HuH-7 (cell line): ENCODE measurements around the gene TSNAX.

Experiments
- DNase-seq: peaks from one replicate; pipeline ENCODE4 v3.0.0; 2011; ENCODE audit warnings: low spot score

The TSNAX gene

DNA sequence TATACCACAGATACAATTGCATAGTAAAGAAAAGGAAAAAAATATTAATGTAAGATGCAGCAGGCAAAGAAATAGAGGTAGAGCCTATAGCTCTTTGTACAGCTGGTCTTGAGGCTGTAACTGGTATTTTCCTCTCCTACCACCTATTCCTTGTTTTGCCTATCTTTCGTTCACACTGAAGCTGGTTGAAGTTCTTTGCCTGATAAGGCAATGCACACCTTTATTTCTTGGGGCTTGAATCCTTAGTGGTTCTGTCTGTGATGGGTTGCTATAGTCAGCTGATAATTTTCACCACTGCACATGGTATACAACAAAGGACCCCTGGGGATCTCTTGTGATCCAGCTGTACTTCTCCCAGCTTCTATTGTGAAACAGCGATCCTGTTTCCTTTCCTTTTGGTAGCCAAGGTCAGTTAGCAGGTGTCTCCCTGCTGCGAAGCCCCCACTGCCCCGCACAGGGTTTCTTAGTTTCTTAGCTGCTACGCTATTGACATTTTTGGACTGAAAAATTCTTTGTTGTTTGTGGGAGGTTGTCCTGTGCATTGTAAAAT is 9.9 kb upstream of the TSNAX start:
- no peak for DNase-seq

DNA sequence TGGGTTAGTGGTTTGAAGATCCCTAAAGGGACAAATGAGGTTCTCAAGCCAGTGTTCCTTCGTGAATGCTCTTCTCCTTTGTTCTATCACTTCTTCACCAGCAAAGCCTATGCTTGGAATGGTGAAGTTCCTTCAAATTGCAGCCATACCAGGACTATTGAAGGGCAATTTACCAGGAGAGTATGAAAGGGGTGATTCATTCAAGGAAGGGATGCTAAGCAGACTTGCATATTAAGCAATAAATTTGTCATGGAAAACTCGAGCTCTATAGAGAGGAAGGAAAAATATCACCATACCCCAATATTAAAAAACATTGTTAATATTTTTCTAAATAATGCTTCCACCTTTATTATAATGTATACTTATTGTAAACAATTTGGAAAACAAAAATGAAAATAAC is 9.3 kb upstream of the TSNAX start:
- no peak for DNase-seq

GRCh38 chr1:231522038-231522437 is 6.4 kb upstream of the TSNAX start:
- DNase-seq: peak; percentile 29

GRCh38 chr1:231522931-231523642 is 5.4 kb upstream of the TSNAX start:
- DNase-seq: no peak

- no peak for DNase-seq
These were observed 4.7 kb upstream of the TSNAX start for GRCh38 chr1:231523816-231524215.

DNA sequence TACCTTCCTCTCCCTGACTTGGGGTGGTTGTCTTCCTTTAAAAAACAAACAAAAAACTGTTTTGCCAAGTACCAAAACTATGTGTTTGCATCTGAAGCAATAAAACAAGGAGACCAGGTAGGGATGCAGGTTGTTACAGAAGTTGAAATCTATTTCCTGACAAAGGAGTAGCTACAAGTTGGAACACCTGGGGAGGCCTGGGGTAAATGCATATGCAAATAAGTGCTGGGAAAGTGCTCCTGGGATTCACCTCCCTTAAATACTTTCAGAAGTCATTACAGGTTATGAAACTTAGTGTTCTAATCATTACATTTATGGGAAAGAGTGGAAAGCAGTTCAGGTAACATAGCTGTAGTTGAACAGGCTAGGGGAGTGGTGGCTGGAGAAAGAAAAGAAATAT is 1.9 kb upstream of the TSNAX start:
- no peak for DNase-seq

DNA sequence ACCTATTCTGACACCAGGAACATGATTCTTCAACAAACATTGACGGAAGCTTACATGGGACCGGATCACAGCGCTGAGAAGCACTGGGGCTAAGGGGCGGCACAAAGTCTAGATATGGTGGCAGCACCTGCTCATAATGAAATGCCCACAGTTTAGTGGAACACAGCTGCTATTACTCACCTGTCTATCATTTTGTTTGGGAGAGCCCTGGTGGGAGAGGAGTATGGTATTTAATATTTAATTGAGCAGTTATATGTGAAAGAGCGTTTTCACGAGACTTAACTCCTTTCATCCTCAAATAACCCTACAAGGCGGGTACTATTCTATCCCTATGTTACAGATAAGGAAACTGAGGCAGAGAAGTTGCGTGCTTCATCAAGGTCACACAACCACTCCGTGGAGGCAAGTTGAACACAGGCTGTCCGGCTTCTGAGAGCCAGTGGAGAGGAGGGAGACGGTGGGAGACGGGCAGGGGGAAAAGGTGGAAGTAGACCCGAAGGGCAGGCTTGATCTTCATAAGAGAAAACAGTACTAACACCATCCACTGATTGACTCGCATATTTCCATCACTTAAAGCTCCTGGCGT is 790 bp upstream of the TSNAX start:
- DNase-seq: no peak

GRCh38 chr1:231533240-231533639 is 4.8 kb downstream of the TSNAX start:
- DNase-seq: no peak

DNA sequence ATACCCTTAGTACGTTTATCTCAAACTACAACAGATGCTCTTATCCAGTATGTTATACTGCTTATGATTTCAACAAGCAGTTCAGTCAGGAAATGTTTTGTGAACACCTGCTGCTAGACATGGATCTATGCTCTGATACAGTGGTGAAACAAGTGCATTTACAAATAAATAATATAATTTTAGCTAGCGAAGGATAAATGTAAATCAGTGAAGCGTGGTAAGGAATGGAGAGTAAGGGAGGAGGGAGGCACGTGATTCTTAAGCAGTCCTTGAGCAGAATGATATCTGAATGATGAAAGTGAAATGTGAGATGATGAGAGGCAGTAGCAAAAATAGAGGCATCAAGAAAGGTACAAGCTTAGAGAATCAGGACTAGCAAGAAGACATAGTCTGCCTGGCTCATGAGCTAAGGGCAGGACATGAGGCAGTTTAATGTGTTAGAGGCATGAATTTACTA is 6.3 kb downstream of the TSNAX start:
- DNase-seq: no peak

DNA sequence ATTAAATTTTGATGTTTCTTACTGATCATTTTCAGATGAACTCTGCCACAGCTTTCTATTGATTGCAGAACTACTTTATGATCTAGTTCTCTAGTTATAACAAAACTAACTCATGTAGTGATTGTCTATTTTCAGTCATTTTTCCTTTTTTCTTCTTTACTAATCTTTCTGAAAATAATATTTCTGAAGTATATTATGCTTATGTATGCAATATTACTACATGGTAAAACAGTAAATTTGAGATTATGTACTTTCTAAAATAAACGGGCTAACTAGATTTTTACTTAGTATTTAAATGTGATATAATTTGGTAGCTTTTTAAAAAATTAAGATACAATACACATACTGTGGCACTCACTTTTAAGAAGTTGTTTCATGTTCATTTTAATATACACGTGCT is 7.6 kb downstream of the TSNAX start:
- no peak for DNase-seq

DNA sequence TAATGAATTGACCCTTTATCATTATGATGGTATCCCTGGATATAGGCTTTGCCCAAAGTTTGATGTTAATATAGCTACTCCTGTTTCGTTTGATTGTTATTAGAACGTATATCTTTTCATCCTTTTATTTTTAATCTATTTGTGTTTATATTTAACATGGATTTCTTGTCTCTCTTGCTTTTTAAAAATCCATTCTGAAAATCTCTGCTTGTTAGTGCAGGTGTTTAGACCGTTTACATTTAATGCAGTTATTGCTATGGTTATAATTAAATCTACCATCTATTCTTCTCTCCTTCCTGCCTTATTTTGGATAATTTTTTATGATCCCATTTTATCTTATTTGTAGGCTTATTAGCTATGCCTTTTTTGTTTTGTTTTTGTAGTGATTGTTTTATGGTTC is 12.4 kb downstream of the TSNAX start:
- no peak for DNase-seq

GRCh38 chr1:231541842-231542241 is 13.4 kb downstream of the TSNAX start:
- no peak for DNase-seq

DNA sequence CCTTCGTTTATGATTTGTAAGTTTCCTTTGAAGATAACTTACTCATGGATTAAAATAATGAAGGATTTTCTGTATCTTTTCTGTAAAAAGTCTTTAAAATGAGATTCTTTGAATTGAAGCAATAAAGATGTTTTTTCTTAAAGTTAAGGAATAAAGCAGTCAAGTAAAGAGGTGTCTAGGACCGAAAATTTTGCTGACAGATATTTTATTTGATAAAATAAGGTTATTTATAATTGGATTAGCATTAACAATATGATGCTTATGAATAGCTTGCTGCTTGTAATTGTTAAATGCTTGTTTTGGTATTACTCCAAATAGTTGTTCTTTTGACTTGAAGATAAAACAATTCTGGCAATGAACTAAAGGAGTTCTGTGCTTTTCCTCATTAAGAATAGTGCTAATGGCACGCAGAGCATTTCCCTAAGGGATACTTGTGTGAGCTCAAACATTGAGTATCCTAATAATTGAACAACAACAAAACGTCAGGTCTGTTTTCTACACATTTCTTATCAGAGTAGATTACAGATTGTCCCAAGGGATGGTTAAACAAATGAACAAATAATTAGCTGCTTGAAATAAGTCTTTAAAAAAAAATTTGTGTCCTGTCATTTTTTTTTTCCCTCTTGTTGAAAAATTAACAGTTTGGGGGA is 16.6 kb downstream of the TSNAX start:
- DNase-seq: no peak

GRCh38 chr1:231546693-231547092 is 18.2 kb downstream of the TSNAX start:
- DNase-seq: no peak

DNA sequence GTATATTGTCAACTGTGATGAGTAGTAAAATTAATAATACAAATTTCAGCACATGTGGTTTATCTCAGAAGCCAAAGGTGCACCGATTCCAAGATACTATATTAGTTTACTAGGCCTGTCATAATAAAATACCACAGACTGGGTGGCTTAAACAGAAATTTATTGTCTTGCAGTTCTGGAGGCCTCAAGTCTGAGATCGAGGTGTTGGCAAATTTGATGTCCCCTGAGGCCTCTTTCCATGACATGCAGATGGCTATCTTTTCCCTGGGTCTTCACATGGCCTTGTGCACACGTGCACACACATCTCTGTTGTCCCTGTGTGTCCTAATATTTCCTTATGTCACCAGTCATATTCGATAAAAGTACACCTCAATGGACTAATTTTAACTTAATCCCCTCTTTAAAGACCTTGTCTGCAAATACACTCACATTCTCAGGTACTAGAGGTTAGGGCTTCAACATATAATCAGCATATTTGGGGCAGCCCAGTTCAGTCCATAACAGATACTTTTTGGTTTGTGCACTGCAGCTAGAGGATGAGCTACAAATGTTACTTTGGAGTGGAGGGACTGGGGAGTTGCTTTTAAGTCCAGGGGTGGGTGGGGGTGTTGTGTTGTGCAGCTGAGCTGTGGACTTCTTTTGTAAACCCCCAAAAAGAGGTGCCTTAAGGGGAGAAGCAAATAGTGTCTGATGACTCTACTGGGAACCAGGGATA is 21.4 kb downstream of the TSNAX start:
- no peak for DNase-seq

DNA sequence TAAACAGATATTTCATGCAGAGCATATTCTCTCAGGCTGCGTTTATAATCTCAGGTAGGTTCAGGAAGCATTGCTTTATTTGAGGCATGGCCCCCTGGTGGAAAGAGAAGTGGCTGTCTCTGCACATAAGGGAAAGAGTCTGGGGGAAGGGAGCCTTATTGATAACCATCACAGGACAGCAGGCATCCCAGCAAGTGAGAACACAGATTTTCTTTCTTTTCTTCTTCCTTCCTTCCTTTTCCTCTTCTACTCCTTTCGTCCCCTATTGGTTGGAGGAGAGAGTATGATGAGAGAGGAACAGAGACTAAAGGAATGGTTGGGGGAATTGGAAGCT is 21.9 kb downstream of the TSNAX start:
- DNase-seq: peak; percentile 61

DNA sequence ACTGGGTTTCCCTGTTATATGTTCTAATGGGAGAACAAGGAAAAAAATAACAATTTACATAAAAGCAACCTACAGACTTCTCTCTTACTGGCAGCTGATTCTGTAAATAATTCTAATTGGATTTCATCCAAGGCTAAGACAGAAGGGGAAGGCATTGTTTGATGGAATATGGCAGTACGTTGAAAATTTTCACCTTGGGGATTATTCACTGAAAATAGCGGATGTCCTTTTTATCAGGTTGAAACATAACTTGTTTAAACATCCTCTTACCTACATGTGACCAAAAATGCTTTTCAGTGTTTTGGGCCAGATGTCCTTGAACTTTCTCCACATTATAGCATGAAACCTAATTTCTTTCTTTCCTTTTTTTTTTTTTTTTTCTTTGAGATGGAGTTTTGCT is 24.9 kb downstream of the TSNAX start:
- no peak for DNase-seq

- no peak for DNase-seq
These were observed 26.5 kb downstream of the TSNAX start for GRCh38 chr1:231554969-231555368.

- DNase-seq: no peak
These were observed 28.9 kb downstream of the TSNAX start for GRCh38 chr1:231557411-231557810.

GRCh38 chr1:231557898-231558707 is 29.6 kb downstream of the TSNAX start:
- no peak for DNase-seq

- no peak for DNase-seq
These were observed 30.3 kb downstream of the TSNAX start for GRCh38 chr1:231558708-231559185.
